ENCODE results near the gene PSKH1. TPM values are rescaled to one million over a fixed set of nuclear protein-coding genes. Genes with fewer than 3 reads are reported as not detected.

PSKH1 gene
- total and polyA plus RNA-seq, 10 donors, result 5.0 to 31.3 (median 20.5) TPM

DNA sequence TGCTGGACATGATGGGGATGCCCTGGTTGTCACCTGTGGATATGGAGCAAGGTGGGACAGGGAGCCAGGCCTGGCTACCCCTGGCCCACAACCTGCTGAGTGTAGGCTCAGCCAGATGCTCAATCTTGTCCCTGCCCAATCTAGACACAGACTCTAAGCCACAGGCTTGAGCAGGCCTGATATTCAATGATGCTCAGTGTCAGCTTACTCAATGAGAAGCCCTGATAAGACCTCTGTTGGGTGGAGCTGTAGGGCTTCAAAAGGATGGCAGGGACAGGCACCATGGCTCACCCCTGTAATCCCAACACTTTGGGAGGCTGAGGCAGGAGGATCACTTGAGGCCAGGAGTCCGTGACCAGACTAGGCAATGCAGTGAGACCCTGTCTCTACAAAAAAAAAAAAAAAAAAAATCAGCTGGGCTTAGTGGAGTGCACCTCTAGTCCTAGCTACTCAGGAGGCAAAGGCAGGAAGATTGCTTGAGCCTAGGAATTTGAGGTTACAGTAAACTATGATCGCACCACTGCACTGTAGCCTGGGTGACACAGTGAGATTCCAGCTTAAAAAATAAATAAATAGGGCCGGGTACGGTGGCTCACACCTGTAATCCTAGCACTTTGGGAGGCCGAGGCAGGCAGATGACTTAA is 47.5 kb downstream of the PSKH1 start:
- H3K27ac ChIP-seq, result peak overlapping the region in 7 of 8 donors; percentile 5 to 77 (median 40)
- peaks cover 0 to 63% (median 14%) of the 10 kb centered on the region in 6 donors for H3K36me3 ChIP-seq
- H3K4me3 ChIP-seq, result no peak overlapping the region
- no peaks in the 10 kb centered on the region for H3K27me3 ChIP-seq (replicated peaks in 1 of 7)
- peaks cover 2 to 76% (median 35%) of the 10 kb centered on the region in 6 donors for H3K4me1 ChIP-seq
- 96 to 100% (median 98%) methylated on average over 5 of the region's 5 CpGs for WGBS, 5 donors
- DNase-seq, result no peak
- intact Hi-C loops (cut with DNase I; ENCODE audit: low total_unique reads), result no loop called here
- no peaks in the 10 kb centered on the region for H3K9me3 ChIP-seq
- TF ChIP-seq, protein P1, sequence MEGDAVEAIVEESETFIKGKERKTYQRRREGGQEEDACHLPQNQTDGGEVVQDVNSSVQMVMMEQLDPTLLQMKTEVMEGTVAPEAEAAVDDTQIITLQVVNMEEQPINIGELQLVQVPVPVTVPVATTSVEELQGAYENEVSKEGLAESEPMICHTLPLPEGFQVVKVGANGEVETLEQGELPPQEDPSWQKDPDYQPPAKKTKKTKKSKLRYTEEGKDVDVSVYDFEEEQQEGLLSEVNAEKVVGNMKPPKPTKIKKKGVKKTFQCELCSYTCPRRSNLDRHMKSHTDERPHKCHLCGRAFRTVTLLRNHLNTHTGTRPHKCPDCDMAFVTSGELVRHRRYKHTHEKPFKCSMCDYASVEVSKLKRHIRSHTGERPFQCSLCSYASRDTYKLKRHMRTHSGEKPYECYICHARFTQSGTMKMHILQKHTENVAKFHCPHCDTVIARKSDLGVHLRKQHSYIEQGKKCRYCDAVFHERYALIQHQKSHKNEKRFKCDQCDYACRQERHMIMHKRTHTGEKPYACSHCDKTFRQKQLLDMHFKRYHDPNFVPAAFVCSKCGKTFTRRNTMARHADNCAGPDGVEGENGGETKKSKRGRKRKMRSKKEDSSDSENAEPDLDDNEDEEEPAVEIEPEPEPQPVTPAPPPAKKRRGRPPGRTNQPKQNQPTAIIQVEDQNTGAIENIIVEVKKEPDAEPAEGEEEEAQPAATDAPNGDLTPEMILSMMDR (IDR thresholded peaks at IDR 0.05 in 8 of 11, conservative IDR thresholded peaks at IDR 0.05 in 3 of 11), result no peak
- TF ChIP-seq POLR2A (IDR thresholded peaks at IDR 0.05) (no peak), POLR2AphosphoS5 (IDR thresholded peaks at IDR 0.05) (peak in 1 of 3 donors; percentile 9)

DNA sequence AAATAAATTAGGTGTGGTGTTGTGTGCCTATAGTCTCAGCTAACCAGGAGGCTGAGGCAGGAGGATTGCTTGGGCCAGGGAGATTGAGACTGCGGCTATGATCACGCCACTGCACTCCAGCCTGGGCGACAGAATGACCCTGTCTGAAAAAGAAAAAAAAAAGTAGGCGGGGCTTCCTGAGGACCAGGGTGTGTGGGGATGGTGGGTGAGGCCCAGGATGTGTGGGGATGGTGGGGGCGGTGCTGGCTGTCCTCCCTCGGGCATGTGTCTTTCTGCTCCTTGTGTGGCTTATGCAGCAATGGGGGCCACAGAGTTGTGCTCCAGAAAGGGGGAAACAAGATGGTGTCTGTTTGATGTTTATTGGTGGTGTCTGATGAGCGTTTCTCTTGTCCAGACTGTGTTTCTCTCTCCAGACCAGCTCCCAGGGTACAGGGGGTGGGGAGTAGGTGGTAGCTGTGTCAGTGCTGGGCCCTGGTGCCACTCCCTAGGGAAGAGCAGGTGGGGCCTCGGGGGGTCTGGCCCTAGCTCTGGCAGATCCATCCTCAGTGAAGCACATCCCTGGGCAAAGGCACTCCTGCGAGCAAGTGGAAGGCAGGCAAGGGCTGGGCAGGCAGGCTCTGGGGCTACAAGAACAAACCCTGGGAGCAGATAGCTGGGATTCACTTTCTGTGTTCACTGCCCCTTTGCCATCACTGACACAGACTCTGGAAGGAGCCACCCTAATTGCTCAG is 48.6 kb downstream of the PSKH1 start:
- no peak for TF ChIP-seq POLR2A (IDR thresholded peaks at IDR 0.05)
- Histone ChIP-seq H3K36me3 (peaks cover 0 to 74% (median 25%) of the 10 kb centered on the region in 6 donors), H3K27ac (peak overlapping the region in 4 of 8 donors; percentile 8 to 55 (median 35))

DNA sequence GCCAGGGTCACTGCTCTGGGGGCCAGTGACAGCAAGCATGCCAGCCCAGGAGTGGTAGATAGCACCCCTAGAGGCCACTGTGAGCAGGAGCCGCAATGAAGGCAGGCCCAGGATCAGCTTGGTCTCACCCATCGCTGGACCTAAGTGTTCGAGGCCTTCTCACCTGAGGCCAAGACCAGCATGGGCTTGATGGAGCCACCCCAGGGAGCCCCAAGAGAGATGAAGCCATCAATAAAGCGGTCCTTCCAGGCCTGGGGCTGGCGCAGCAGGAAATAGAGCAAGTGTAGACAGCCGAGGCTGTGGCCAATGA is 49.1 kb downstream of the PSKH1 start:
- 76 to 86% (median 84%) methylated on average over 5 to 6 of the region's 6 CpGs for WGBS, 5 donors
- Histone ChIP-seq H3K9me3 (no peaks in the 10 kb centered on the region), H3K27ac (peak overlapping the region in 3 of 8 donors; percentile 8 to 55 (median 50)), H3K4me1 (peaks cover 2 to 77% (median 29%) of the 10 kb centered on the region in 6 donors), H3K4me3 (no peak overlapping the region), H3K27me3 (replicated peaks in 1 of 7) (no peaks in the 10 kb centered on the region), H3K36me3 (peaks cover 0 to 79% (median 30%) of the 10 kb centered on the region in 6 donors)
- DNase-seq, result no peak
- intact Hi-C loops (cut with DNase I; ENCODE audit: low total_unique reads), result no loop called here
- TF ChIP-seq, protein P1 (IDR thresholded peaks at IDR 0.05 in 8 of 11, conservative IDR thresholded peaks at IDR 0.05 in 3 of 11), result peak in 10 of 11 experiments; percentile 23 to 75 (median 62)
- no peak for TF ChIP-seq POLR2AphosphoS5 (IDR thresholded peaks at IDR 0.05)
- TF ChIP-seq POLR2A (IDR thresholded peaks at IDR 0.05), result no peak

More for the DNA sequence above, 48.6 kb downstream of the PSKH1 start:
- Histone ChIP-seq H3K4me3 (no peak overlapping the region), H3K27me3 (replicated peaks in 1 of 7) (no peaks in the 10 kb centered on the region), H3K9me3 (no peaks in the 10 kb centered on the region), H3K4me1 (peaks cover 2 to 83% (median 34%) of the 10 kb centered on the region in 6 donors)
- intact Hi-C loops (cut with DNase I; ENCODE audit: low total_unique reads), result no loop called here
- 78 to 86% (median 80%) methylated on average over 8 to 9 of the region's 9 CpGs for WGBS, 5 donors
- no peak for DNase-seq

DNA sequence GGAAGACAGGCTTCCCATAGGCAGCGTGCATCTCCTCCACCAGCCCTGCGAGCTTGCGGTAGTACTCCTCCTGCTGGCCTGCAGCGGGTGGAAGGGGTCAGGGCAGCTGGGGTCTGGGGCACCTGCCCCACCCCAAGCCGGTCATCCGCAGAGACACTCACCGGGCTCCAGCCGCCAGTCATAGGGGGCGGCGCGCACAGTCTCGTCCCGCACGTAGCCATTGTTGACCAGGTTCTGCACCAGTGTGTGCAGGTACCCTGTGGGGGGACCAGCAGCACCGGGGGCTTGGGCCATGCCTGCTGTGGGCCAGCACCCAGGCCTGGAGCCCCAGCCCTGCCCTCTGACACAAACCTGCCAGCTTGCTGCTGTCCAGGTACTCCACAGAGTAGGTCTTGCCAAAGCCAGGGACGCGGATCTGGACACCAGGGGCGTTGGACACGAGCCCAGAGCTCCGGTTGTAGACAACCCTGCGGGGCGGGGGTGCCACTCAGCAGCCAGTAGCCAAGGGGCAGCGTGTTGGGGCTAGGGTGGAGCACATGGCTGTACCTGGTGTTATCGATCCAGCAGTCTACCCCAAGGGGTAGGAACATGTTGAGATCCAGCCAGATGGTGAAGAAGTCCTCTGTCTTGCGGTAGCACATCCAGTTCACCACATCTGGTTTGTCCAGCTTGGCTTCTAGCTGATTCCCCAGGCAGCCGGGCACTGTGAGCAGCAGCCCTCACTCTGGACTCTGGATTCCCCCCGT is 49.6 kb downstream of the PSKH1 start:
- H3K4me3 ChIP-seq, result no peak overlapping the region
- no peak for TF ChIP-seq POLR2A (IDR thresholded peaks at IDR 0.05)
- TF ChIP-seq, protein P1 (IDR thresholded peaks at IDR 0.05 in 8 of 11, conservative IDR thresholded peaks at IDR 0.05 in 3 of 11), result peak in 1 of 11 experiments; percentile 5
- peak in 2 of 3 donors; percentile 26 to 68 for TF ChIP-seq POLR2AphosphoS5 (IDR thresholded peaks at IDR 0.05)
- DNase-seq, result no peak
- H3K27me3 ChIP-seq (replicated peaks in 1 of 7), result no peaks in the 10 kb centered on the region
- no peaks in the 10 kb centered on the region for H3K9me3 ChIP-seq
- 93 to 95% (median 94%) methylated on average over 19 to 27 of the region's 27 CpGs for WGBS, 5 donors
- H3K27ac ChIP-seq, result peak overlapping the region in 2 of 8 donors; percentile 50 to 55
- intact Hi-C loops (cut with DNase I; ENCODE audit: low total_unique reads), result no loop called here
- H3K36me3 ChIP-seq, result peaks cover 0 to 84% (median 35%) of the 10 kb centered on the region in 6 donors
- H3K4me1 ChIP-seq, result peaks cover 0 to 72% (median 24%) of the 10 kb centered on the region in 6 donors
